Psoas muscle (tissue), 8 donors: ENCODE measurements around the gene ZNF540. TPM values are rescaled to one million over a fixed set of nuclear protein-coding genes. Genes with fewer than 3 reads are reported as not detected.
A peak's percentile ranks its signal among the peaks of the same experiment; 100 is the strongest.
"Not testable (repeated sequence)": the region's sequence is repeated elsewhere in the genome, so short reads cannot be mapped to it uniquely, and the experiment has no call there.

ENCODE experiments used
- ATAC-seq, 4 donors: fragments of 200-7000 bp; cut with Tn5 transposase; one replicate each; pipeline ENCODE4 v1.9.1; 2020; ENCODE audit warnings: moderate library complexity in 3 of 4, mild to moderate bottlenecking in 2 of 4
- DNase-seq, 2 donors: peaks; one replicate each; pipeline ENCODE4 v3.0.0-alpha.2; 2020
- H3K27ac ChIP-seq: fragments of 200-600 bp; one replicate; pipeline ENCODE4 v1.8.0; 2022
- H3K27me3 ChIP-seq, 3 donors: fragments of 200-600 bp in 1 of 3; one replicate each; pipeline versions ENCODE4 v1.6.1 to v1.8.0; 2013 to 2022; ENCODE audit warnings: low read length in 2 of 3, mild to moderate bottlenecking in 2 of 3, moderate library complexity in 1 of 3; ENCODE audit not compliant: insufficient read depth in 3 of 3
- H3K36me3 ChIP-seq, 2 donors: fragments of 200-600 bp in 1 of 2; one replicate each; pipeline versions ENCODE4 v1.6.1 to v1.8.0; 2013 to 2022; ENCODE audit warnings: low read depth in 1 of 2, mild to moderate bottlenecking in 1 of 2, moderate library complexity in 1 of 2; ENCODE audit not compliant: insufficient read depth in 1 of 2
- H3K4me1 ChIP-seq: fragments of 200-600 bp; one replicate; pipeline ENCODE4 v1.8.0; 2022
- H3K4me3 ChIP-seq: fragments of 200-600 bp; one replicate; pipeline ENCODE4 v1.8.0; 2022; ENCODE audit warnings: mild to moderate bottlenecking
- H3K9me3 ChIP-seq: fragments of 200-600 bp; one replicate; pipeline ENCODE4 v1.8.0; 2022
- CTCF ChIP-seq: fragments of 200-600 bp; IDR thresholded peaks from one replicate; pipeline ENCODE4 v1.8.0; 2022; ENCODE audit warnings: antibody characterized with exemption
- WGBS, 3 donors: extraction: QIAGEN DNeasy Blood & Tissue Kit; methylation state at CpG; one replicate each; pipeline versions ENCODE4 v1.1.6 to v1.1.7; 2013; 5-methylcytosine and 5-hydroxymethylcytosine counted together
- intact Hi-C, 2 donors: fragments of 100-400 bp; cut with DNase I; formaldehyde crosslinking; loops; one replicate each; pipeline versions ENCODE4 v1.11.0 to v1.14.2; 2022
- polyA plus RNA-seq, 3 donors: library from polyadenylated mRNA; stranded (reverse); fragments of 200-250 nt; gene quantifications; one replicate each; pipeline ENCODE4 v1.2.3, GENCODE V29; 2013
- total RNA-seq, 4 donors: library from RNA; stranded (reverse); fragmentation: NEBNext Ultra II Directional in 2 of 4; extraction: Animal tissue kit (Norgen Biotek cat#: 25700) in 2 of 4; gene quantifications; one replicate each; pipeline versions ENCODE4 v1.2.1 to v1.2.4, GENCODE V29; 2021 to 2023
- donor health status: healthy with polysubstance abuse.
- donor health status: DM: no; HTN: no; CAD: no; lungs with moderate emphysema.
- donor health status: Bipolar disorder and iron deficiency.
- donor health status: healthy.
- donor health status: DM: yes; HTN: yes; CAD: no.
- donor health status: DM: no; HTN: no; CAD: no.
- donor health status: DM: no; HTN: no; CAD: no.
- donor health status: DM: yes; HTN: yes; CAD: no.

Gene ZNF540
- total and polyA plus RNA-seq, 7 donors = 0.27 to 4.9 (median 1.3) TPM

DNA sequence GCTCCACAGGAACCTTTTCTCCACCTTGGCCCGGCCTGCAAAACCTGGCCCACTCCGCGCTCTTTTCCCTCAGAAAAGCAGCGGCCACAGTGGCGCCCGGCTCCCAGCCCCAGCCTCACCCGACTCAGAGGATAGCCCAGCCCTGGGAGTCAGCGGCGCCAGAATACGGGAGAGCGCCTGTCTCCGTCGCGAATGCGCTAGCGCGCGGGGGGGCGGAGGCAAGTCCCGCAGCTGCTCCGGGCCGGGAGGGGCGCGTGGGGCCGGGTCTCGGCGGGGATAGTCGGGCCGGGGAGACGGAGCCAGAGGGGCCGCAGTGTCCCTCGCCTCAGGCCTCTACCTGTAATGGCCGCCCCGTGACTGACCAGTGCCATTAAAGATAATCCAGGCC lies 60.6 kb downstream of the ZNF540 start, which contains the start of gene ZFP30:
Gene ZFP30, minus strand, starts transcription at position 165 of the 388 bp plus-strand sequence. CDS start 7,643 bp downstream, outside the sequence.
- 0 to 1% (median 1%) methylated on average over 31 to 34 of the region's 34 CpGs for WGBS, 3 donors
- peak within 1 kb of the TSS; percentile 90 for H3K27ac ChIP-seq
- no peaks in the 10 kb centered on the region for H3K9me3 ChIP-seq
- peak within 1 kb of the TSS; percentile 75 for H3K4me3 ChIP-seq
- H3K27me3 ChIP-seq = no peaks in the 10 kb centered on the region
- peaks cover 15% of the 10 kb centered on the region for H3K4me1 ChIP-seq
- TF ChIP-seq CTCF = no peak
- no peaks in the 10 kb centered on the region for H3K36me3 ChIP-seq
- DNase-seq = peak; percentile 88 to 95
- intact Hi-C loops = loop anchor here (5.0 to 10.0 kb wide), 4 partner anchors 37 to 188 kb away; partner anchors contain the start of genes ZNF540 (in 2 of the 2), ZNF571 (in 2 of the 2), ZNF569 (in 1 of the 2) and ZNF570 (in 1 of the 2)
- ATAC-seq = peak; percentile 91 to 96 (median 94)

DNA sequence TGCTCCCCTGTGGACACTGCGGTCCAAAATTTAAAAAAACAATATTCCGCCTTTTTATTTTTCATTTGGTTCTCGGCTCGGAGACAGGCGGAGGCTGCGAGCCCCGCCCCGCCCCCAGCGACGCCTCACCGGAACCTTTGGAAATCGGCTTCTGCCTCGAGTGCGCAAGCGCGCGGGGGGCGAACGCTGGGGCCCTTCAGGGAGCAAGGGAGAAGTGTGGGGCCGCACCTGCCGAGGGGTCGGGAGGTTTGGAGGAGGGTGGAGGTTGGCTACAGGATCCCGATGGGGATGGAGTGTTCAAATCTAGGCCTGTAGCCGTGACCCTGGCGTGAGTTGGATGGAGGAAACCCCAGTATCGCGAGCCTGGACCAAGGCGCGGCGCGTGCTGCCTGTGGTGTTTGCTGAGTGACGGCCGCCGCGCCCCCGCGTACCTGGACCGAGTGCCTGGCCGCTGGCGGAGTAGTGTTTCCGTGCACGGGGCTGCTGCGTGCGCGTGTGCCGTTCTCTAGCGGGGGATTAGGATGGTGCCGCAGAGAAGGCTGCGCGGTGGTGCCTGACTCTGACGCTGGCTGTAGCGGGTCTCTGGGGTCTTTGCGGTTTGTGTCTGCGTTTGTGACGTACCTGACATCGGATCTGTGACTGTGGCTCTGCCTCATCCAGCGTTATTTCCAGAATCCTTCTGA lies 61.2 kb downstream of the ZNF540 start:
- Histone ChIP-seq H3K36me3 (no peaks in the 10 kb centered on the region), H3K4me3 (peak overlapping the region; percentile 75), H3K27me3 (no peaks in the 10 kb centered on the region), H3K4me1 (peaks cover 15% of the 10 kb centered on the region), H3K9me3 (no peaks in the 10 kb centered on the region), H3K27ac (peak overlapping the region; percentile 90)
- 0% methylated on average over 51 to 57 of the region's 57 CpGs for whole genome bisulfite sequencing, 3 donors
- DNase-seq (peak; percentile 87 to 92), ATAC-seq (peak; percentile 88 to 93 (median 90))
- intact Hi-C loops = loop anchor here (5.0 to 10.0 kb wide), 4 partner anchors 36 to 189 kb away; partner anchors contain the start of genes ZNF540 (in 2 of the 2), ZNF571 (in 2 of the 2), ZNF569 (in 1 of the 2) and ZNF570 (in 1 of the 2)
- TF ChIP-seq CTCF = no peak

GRCh38 chr19:37657157-37657556 lies 62.5 kb downstream of the ZNF540 start:
- intact Hi-C loops = loop anchor here (5.0 to 10.0 kb wide), 4 partner anchors 35 to 190 kb away; partner anchors contain the start of genes ZNF540 (in 2 of the 2), ZNF571 (in 2 of the 2), ZNF569 (in 1 of the 2) and ZNF570 (in 1 of the 2)
- not testable (repeated sequence) for ATAC-seq, H3K36me3 ChIP-seq, DNase-seq, H3K9me3 ChIP-seq, H3K4me3 ChIP-seq, H3K27ac ChIP-seq, H3K27me3 ChIP-seq
- H3K4me1 ChIP-seq = peaks cover 15% of the 10 kb centered on the region
- 91 to 94% (median 92%) methylated on average over 8 of the region's 8 CpGs for WGBS, 3 donors

Other genes starting within 250 kb of the ZNF540 start
- gene ZNF527, start 223.8 kb upstream of the ZNF540 start, total RNA-seq = 1 to 10 TPM; 1.8 to 4.0 (median 3.6) TPM
- gene ZNF527, start 223.8 kb upstream of the ZNF540 start, polyA plus RNA-seq = 1 to 10 TPM; 2.0 to 5.7 (median 2.0) TPM
- 1 to 10 TPM; 3.3 to 5.3 (median 3.8) TPM for gene ZNF569, start 127.4 kb upstream of the ZNF540 start, total RNA-seq
- 1 to 10 TPM; 2.0 to 8.0 (median 2.1) TPM for gene ZNF569, start 127.4 kb upstream of the ZNF540 start, polyA plus RNA-seq
- gene ZNF570, start 125.5 kb upstream of the ZNF540 start, total RNA-seq = 1 to 10 TPM; 1.6 to 5.5 (median 3.1) TPM
- 10 to 100 TPM in 1 of 3 donors, 1 to 10 TPM in 2; 1.2 to 10.3 (median 1.2) TPM for gene ZNF570, start 125.5 kb upstream of the ZNF540 start, polyA plus RNA-seq
- 1 to 10 TPM; 1.3 to 2.9 (median 1.8) TPM for gene ZNF793, start 87.9 kb upstream of the ZNF540 start, total RNA-seq
- gene ZNF793, start 87.9 kb upstream of the ZNF540 start, polyA plus RNA-seq = 1 to 10 TPM in 2 of 3 donors, under 1 TPM in 1; 0.96 to 1.1 (median 1.1) TPM
- gene ZNF571, start 84 bp upstream of the ZNF540 start, total RNA-seq = 1 to 10 TPM; 1.3 to 2.4 (median 1.8) TPM
- 1 to 10 TPM in 2 of 3 donors, under 1 TPM in 1; 0.96 to 3.7 (median 1.2) TPM for gene ZNF571, start 84 bp upstream of the ZNF540 start, polyA plus RNA-seq
- gene ZFP30, start 60.6 kb downstream of the ZNF540 start, total RNA-seq = 1 to 10 TPM; 3.2 to 6.8 (median 5.1) TPM
- 1 to 10 TPM; 1.0 to 5.6 (median 1.6) TPM for gene ZFP30, start 60.6 kb downstream of the ZNF540 start, polyA plus RNA-seq
- 1 to 10 TPM; 1.2 to 5.8 (median 1.9) TPM for gene ZNF607, start 124.9 kb downstream of the ZNF540 start, total RNA-seq
- 1 to 10 TPM; 1.4 to 3.5 (median 1.5) TPM for gene ZNF607, start 124.9 kb downstream of the ZNF540 start, polyA plus RNA-seq
- gene ZNF573, start 184.7 kb downstream of the ZNF540 start, total RNA-seq = 1 to 10 TPM; 4.1 to 9.7 (median 6.5) TPM
- gene ZNF573, start 184.7 kb downstream of the ZNF540 start, polyA plus RNA-seq = 1 to 10 TPM in 2 of 3 donors, under 1 TPM in 1; 0.81 to 9.2 (median 1.1) TPM